ENCODE results near the gene GIMAP1.

- TF ChIP-seq CTCF (IDR thresholded peaks at IDR 0.05; ENCODE audit: low read length) (no peak), EZH2 (optimal IDR thresholded peaks at IDR 0.05; ENCODE audit: low read depth, low read length) (no peak)
Measured at GRCh38 chr7:150738591-150739001, 22.2 kb downstream of the GIMAP1 start.
